GM19467 (cell line): ENCODE results near the gene MRPL4.

Source experiments
- ATAC-seq: cut with Tn5 transposase; IDR thresholded peaks from one replicate; pipeline ENCODE4 v1.9.1; 2021; ENCODE audit warnings: mild to moderate bottlenecking, moderate library complexity; ENCODE audit not compliant: unreplicated experiment

The MRPL4 gene

GRCh38 chr19:10286803-10287737 lies 35.1 kb downstream of the MRPL4 start, which contains the start of gene ICAM4:
TSS of gene ICAM4 (plus strand) at chr19:10286955. CDS start at chr19:10287013, 58 bp downstream.
- no peak for ATAC-seq

GRCh38 chr19:10288662-10289166 lies 36.7 kb downstream of the MRPL4 start:
- ATAC-seq, result no peak

GRCh38 chr19:10289167-10289835 lies 37.3 kb downstream of the MRPL4 start:
- no peak for ATAC-seq

- no peak for ATAC-seq
Observed at GRCh38 chr19:10289836-10290356, 37.9 kb downstream of the MRPL4 start, which contains the start of gene ICAM5. TSS of gene ICAM5 (plus strand) at chr19:10289952. CDS start at chr19:10290044, 92 bp downstream.

GRCh38 chr19:10290357-10290875 lies 38.4 kb downstream of the MRPL4 start:
- no peak for ATAC-seq

GRCh38 chr19:10290876-10291553 lies 39.0 kb downstream of the MRPL4 start:
- no peak for ATAC-seq

- ATAC-seq, result no peak
Observed at GRCh38 chr19:10291554-10292205, 39.7 kb downstream of the MRPL4 start.

- no peak for ATAC-seq
Observed at GRCh38 chr19:10292206-10292788, 40.3 kb downstream of the MRPL4 start.

- no peak for ATAC-seq
Observed at GRCh38 chr19:10292789-10293636, 41.0 kb downstream of the MRPL4 start.

GRCh38 chr19:10293637-10294367 lies 41.8 kb downstream of the MRPL4 start:
- ATAC-seq, result no peak

- ATAC-seq, result no peak
Observed at GRCh38 chr19:10294368-10294697, 42.3 kb downstream of the MRPL4 start.

GRCh38 chr19:10295305-10295846 lies 43.4 kb downstream of the MRPL4 start:
- no peak for ATAC-seq

- no peak for ATAC-seq
Observed at GRCh38 chr19:10295847-10296591, 44.0 kb downstream of the MRPL4 start.

- no peak for ATAC-seq
Observed at GRCh38 chr19:10299545-10300458, 47.8 kb downstream of the MRPL4 start.

- no peak for ATAC-seq
Observed at GRCh38 chr19:10305139-10305806, 53.3 kb downstream of the MRPL4 start.

GRCh38 chr19:10306327-10306726 lies 54.3 kb downstream of the MRPL4 start:
- ATAC-seq, result no peak
